Activated CD4-positive, alpha-beta memory T cell treated with anti-CD3 and anti-CD28 coated beads, Interleukin-2, amount 10 ng/mL, durations not matched to agents 7 days and 5 days (primary cell): ENCODE results near the gene CTSO. TPM values are rescaled to one million over a fixed set of nuclear protein-coding genes. Genes with fewer than 3 reads are reported as not detected.

Source experiments
- CTCF ChIA-PET: fragments of 350-600 bp; sonication (Branson Sonifier 250); formaldehyde crosslinking; loops from one replicate; lab custom pipeline; 2021; ENCODE audit warnings: antibody characterized with exemption, inconsistent platforms; lab: Charles Lee
- POLR2A ChIA-PET: fragments of 350-600 bp; sonication (Branson Sonifier 250); formaldehyde crosslinking; loops from one replicate; lab custom pipeline; 2021; ENCODE audit warnings: antibody characterized with exemption; lab: Charles Lee
- DNase-seq: peaks from one replicate; pipeline ENCODE4 v3.0.0-alpha.2; 2020
- H3K27ac Mint-ChIP-seq: one replicate; pipeline ENCODE4 v1.8.0; 2021; ENCODE audit warnings: mild to moderate bottlenecking, mixed read lengths
- H3K27me3 Mint-ChIP-seq: one replicate; pipeline ENCODE4 v1.8.0; 2021; ENCODE audit warnings: mixed read lengths
- H3K36me3 Mint-ChIP-seq: one replicate; pipeline ENCODE4 v1.8.0; 2021; ENCODE audit warnings: low read depth, mixed read lengths
- H3K4me1 Mint-ChIP-seq: one replicate; pipeline ENCODE4 v1.8.0; 2021; ENCODE audit warnings: mixed read lengths
- H3K4me3 Mint-ChIP-seq: one replicate; pipeline ENCODE4 v1.8.0; 2021; ENCODE audit warnings: mild to moderate bottlenecking, mixed read lengths
- H3K9me3 Mint-ChIP-seq: one replicate; pipeline ENCODE4 v1.8.0; 2021; ENCODE audit warnings: mixed read lengths
- total RNA-seq, 2 experiments: library from RNA; stranded (reverse); gene quantifications; one replicate each; pipeline ENCODE4 v1.2.3, GENCODE V29; 2021

The CTSO gene
- 1 to 10 TPM; 5.2 to 5.3 TPM for total RNA-seq

GRCh38 chr4:155953151-155954117, at the start of gene CTSO:
CTSO (minus strand) TSS chr4:155953866; CDS start chr4:155953847, 19 bp downstream.
- Mint-ChIP-seq H3K36me3 (no peaks in the 10 kb centered on the region), H3K27ac (peak within 1 kb of the TSS; percentile 93), H3K27me3 (peaks cover 4% of the 10 kb centered on the region), H3K9me3 (no peaks in the 10 kb centered on the region), H3K4me3 (peak within 1 kb of the TSS; percentile 91), H3K4me1 (peaks cover 15% of the 10 kb centered on the region)
- peak; percentile 78 for DNase-seq
- ChIA-PET CTCF (interaction anchor here (0.7 to 2.4 kb wide), 10 partner anchors 9 to 1404 kb away, joined by 3 to 21 read pairs (median 3); partner anchors contain the start of gene PLRG1), POLR2A (interaction anchor here (0.6 to 1.6 kb wide), 9 partner anchors 9 to 1404 kb away, joined by 3 to 9 read pairs (median 3); partner anchors contain the start of gene PLRG1)

GRCh38 chr4:156000491-156000890, 46.8 kb upstream of the CTSO start:
- H3K36me3 Mint-ChIP-seq: no peaks in the 10 kb centered on the region
- CTCF ChIA-PET: no interaction called here
- no peaks in the 10 kb centered on the region for H3K4me1 Mint-ChIP-seq
- H3K27me3 Mint-ChIP-seq: no peaks in the 10 kb centered on the region
- H3K27ac Mint-ChIP-seq: no peak overlapping the region
- no peaks in the 10 kb centered on the region for H3K9me3 Mint-ChIP-seq
- no peak for DNase-seq
- POLR2A ChIA-PET: no interaction called here
- H3K4me3 Mint-ChIP-seq: no peak overlapping the region

GRCh38 chr4:155999725-156000124, 46.1 kb upstream of the CTSO start:
- H3K4me1 Mint-ChIP-seq: no peaks in the 10 kb centered on the region
- H3K27ac Mint-ChIP-seq: no peak overlapping the region
- no peaks in the 10 kb centered on the region for H3K9me3 Mint-ChIP-seq
- DNase-seq: no peak
- POLR2A ChIA-PET: no interaction called here
- CTCF ChIA-PET: no interaction called here
- no peaks in the 10 kb centered on the region for H3K27me3 Mint-ChIP-seq
- no peak overlapping the region for H3K4me3 Mint-ChIP-seq
- no peaks in the 10 kb centered on the region for H3K36me3 Mint-ChIP-seq

- ChIA-PET POLR2A (no interaction called here), CTCF (no interaction called here)
- Mint-ChIP-seq H3K4me1 (no peaks in the 10 kb centered on the region), H3K4me3 (no peak overlapping the region), H3K27me3 (no peaks in the 10 kb centered on the region), H3K36me3 (no peaks in the 10 kb centered on the region), H3K27ac (no peak overlapping the region), H3K9me3 (no peaks in the 10 kb centered on the region)
- no peak for DNase-seq
Observed at GRCh38 chr4:155995069-155995468, 41.4 kb upstream of the CTSO start.

GRCh38 chr4:155984106-155984797, 30.6 kb upstream of the CTSO start:
- H3K27me3 Mint-ChIP-seq: no peaks in the 10 kb centered on the region
- DNase-seq: no peak
- H3K27ac Mint-ChIP-seq: no peak overlapping the region
- H3K4me3 Mint-ChIP-seq: no peak overlapping the region
- ChIA-PET POLR2A (no interaction called here), CTCF (no interaction called here)
- H3K4me1 Mint-ChIP-seq: no peaks in the 10 kb centered on the region
- H3K9me3 Mint-ChIP-seq: no peaks in the 10 kb centered on the region
- no peaks in the 10 kb centered on the region for H3K36me3 Mint-ChIP-seq

GRCh38 chr4:155982736-155983385, 29.2 kb upstream of the CTSO start:
- no peak overlapping the region for H3K27ac Mint-ChIP-seq
- DNase-seq: no peak
- no peaks in the 10 kb centered on the region for H3K9me3 Mint-ChIP-seq
- H3K4me1 Mint-ChIP-seq: no peaks in the 10 kb centered on the region
- ChIA-PET POLR2A (no interaction called here), CTCF (no interaction called here)
- no peaks in the 10 kb centered on the region for H3K27me3 Mint-ChIP-seq
- H3K4me3 Mint-ChIP-seq: no peak overlapping the region
- no peaks in the 10 kb centered on the region for H3K36me3 Mint-ChIP-seq

- no peaks in the 10 kb centered on the region for H3K36me3 Mint-ChIP-seq
- POLR2A ChIA-PET: no interaction called here
- H3K4me1 Mint-ChIP-seq: no peaks in the 10 kb centered on the region
- H3K9me3 Mint-ChIP-seq: no peaks in the 10 kb centered on the region
- CTCF ChIA-PET: no interaction called here
- peaks cover 1% of the 10 kb centered on the region for H3K27me3 Mint-ChIP-seq
- no peak overlapping the region for H3K27ac Mint-ChIP-seq
- no peak overlapping the region for H3K4me3 Mint-ChIP-seq
- no peak for DNase-seq
Observed at GRCh38 chr4:155978810-155979209, 25.1 kb upstream of the CTSO start.

GRCh38 chr4:155975511-155975910, 21.8 kb upstream of the CTSO start:
- CTCF ChIA-PET: no interaction called here

GRCh38 chr4:155974996-155975395, 21.3 kb upstream of the CTSO start:
- DNase-seq: no peak
- Mint-ChIP-seq H3K27me3 (peaks cover 1% of the 10 kb centered on the region), H3K36me3 (no peaks in the 10 kb centered on the region), H3K9me3 (no peaks in the 10 kb centered on the region), H3K4me1 (no peaks in the 10 kb centered on the region), H3K4me3 (no peak overlapping the region), H3K27ac (no peak overlapping the region)
- ChIA-PET POLR2A (no interaction called here), CTCF (no interaction called here)

More at GRCh38 chr4:155975511-155975910, 21.8 kb upstream of the CTSO start:
- Mint-ChIP-seq H3K4me3 (no peak overlapping the region), H3K4me1 (no peaks in the 10 kb centered on the region), H3K9me3 (no peaks in the 10 kb centered on the region), H3K36me3 (no peaks in the 10 kb centered on the region), H3K27ac (no peak overlapping the region), H3K27me3 (peaks cover 1% of the 10 kb centered on the region)
- no peak for DNase-seq
- POLR2A ChIA-PET: no interaction called here

GRCh38 chr4:155974476-155974749, 20.7 kb upstream of the CTSO start:
- CTCF ChIA-PET: no interaction called here
- POLR2A ChIA-PET: no interaction called here
- Mint-ChIP-seq H3K27me3 (peaks cover 1% of the 10 kb centered on the region), H3K36me3 (no peaks in the 10 kb centered on the region), H3K27ac (no peak overlapping the region), H3K4me1 (no peaks in the 10 kb centered on the region), H3K4me3 (no peak overlapping the region), H3K9me3 (no peaks in the 10 kb centered on the region)
- DNase-seq: no peak

GRCh38 chr4:155973639-155974475, 20.2 kb upstream of the CTSO start:
- ChIA-PET POLR2A (no interaction called here), CTCF (no interaction called here)

GRCh38 chr4:155972098-155972497, 18.4 kb upstream of the CTSO start:
- H3K4me1 Mint-ChIP-seq: no peaks in the 10 kb centered on the region
- no peak overlapping the region for H3K27ac Mint-ChIP-seq
- DNase-seq: no peak
- CTCF ChIA-PET: no interaction called here
- H3K36me3 Mint-ChIP-seq: no peaks in the 10 kb centered on the region
- POLR2A ChIA-PET: no interaction called here
- no peak overlapping the region for H3K4me3 Mint-ChIP-seq
- H3K9me3 Mint-ChIP-seq: peaks cover 3% of the 10 kb centered on the region
- peaks cover 1% of the 10 kb centered on the region for H3K27me3 Mint-ChIP-seq

More at GRCh38 chr4:155973639-155974475, 20.2 kb upstream of the CTSO start:
- Mint-ChIP-seq H3K36me3 (no peaks in the 10 kb centered on the region), H3K4me1 (no peaks in the 10 kb centered on the region), H3K9me3 (no peaks in the 10 kb centered on the region), H3K27ac (no peak overlapping the region), H3K4me3 (no peak overlapping the region), H3K27me3 (peaks cover 1% of the 10 kb centered on the region)
- no peak for DNase-seq
